ENCODE results near the gene SWAP70.
A peak's percentile ranks its signal among the peaks of the same experiment; 100 is the strongest.

The SWAP70 gene

GRCh38 chr11:9748361-9748970 lies 84.6 kb downstream of the SWAP70 start:
- peak in 1 of 3 donors; percentile 28 for DNase-seq (ENCODE audit: low read depth in 3 of 3, low spot score in 1 of 3)

GRCh38 chr11:9750551-9750950 lies 86.7 kb downstream of the SWAP70 start:
- DNase-seq (ENCODE audit: low read depth in 3 of 3, low spot score in 1 of 3) = no peak

GRCh38 chr11:9752091-9752490 lies 88.2 kb downstream of the SWAP70 start:
- DNase-seq (ENCODE audit: low read depth in 3 of 3, low spot score in 1 of 3) = no peak

GRCh38 chr11:9753021-9753420 lies 89.1 kb downstream of the SWAP70 start:
- DNase-seq (ENCODE audit: low read depth in 3 of 3, low spot score in 1 of 3) = no peak

- DNase-seq (ENCODE audit: low read depth in 3 of 3, low spot score in 1 of 3) = no peak
These were observed 90.2 kb downstream of the SWAP70 start for GRCh38 chr11:9754010-9754471.

- no peak for DNase-seq (ENCODE audit: low read depth in 3 of 3, low spot score in 1 of 3)
These were observed 91.8 kb downstream of the SWAP70 start for GRCh38 chr11:9755561-9756185.

GRCh38 chr11:9756461-9756860 lies 92.6 kb downstream of the SWAP70 start:
- DNase-seq (ENCODE audit: low read depth in 3 of 3, low spot score in 1 of 3) = no peak

- DNase-seq (ENCODE audit: low read depth in 3 of 3, low spot score in 1 of 3) = no peak
These were observed 93.0 kb downstream of the SWAP70 start for GRCh38 chr11:9756878-9757277.

GRCh38 chr11:9757809-9758636 lies 94.1 kb downstream of the SWAP70 start:
- peak; percentile 85 to 94 (median 85) for DNase-seq (ENCODE audit: low read depth in 3 of 3, low spot score in 1 of 3)

GRCh38 chr11:9758637-9759518 lies 95.0 kb downstream of the SWAP70 start:
- DNase-seq (ENCODE audit: low read depth in 3 of 3, low spot score in 1 of 3) = peak in 1 of 3 donors; percentile 48

GRCh38 chr11:9759519-9760192 lies 95.8 kb downstream of the SWAP70 start:
- DNase-seq (ENCODE audit: low read depth in 3 of 3, low spot score in 1 of 3) = peak; percentile 80 to 84 (median 82)

- DNase-seq (ENCODE audit: low read depth in 3 of 3, low spot score in 1 of 3) = no peak
These were observed 96.3 kb downstream of the SWAP70 start for GRCh38 chr11:9760193-9760575.

GRCh38 chr11:9761441-9761945 lies 97.6 kb downstream of the SWAP70 start:
- DNase-seq (ENCODE audit: low read depth in 3 of 3, low spot score in 1 of 3) = no peak

GRCh38 chr11:9762531-9762930 lies 98.7 kb downstream of the SWAP70 start:
- DNase-seq (ENCODE audit: low read depth in 3 of 3, low spot score in 1 of 3) = no peak

- no peak for DNase-seq (ENCODE audit: low read depth in 3 of 3, low spot score in 1 of 3)
These were observed 99.4 kb downstream of the SWAP70 start for GRCh38 chr11:9763301-9763700.

- DNase-seq (ENCODE audit: low read depth in 3 of 3, low spot score in 1 of 3) = no peak
These were observed 101.6 kb downstream of the SWAP70 start for GRCh38 chr11:9765320-9766101.

GRCh38 chr11:9769621-9770020 lies 105.7 kb downstream of the SWAP70 start:
- DNase-seq (ENCODE audit: low read depth in 3 of 3, low spot score in 1 of 3) = no peak

GRCh38 chr11:9771071-9771511 lies 107.2 kb downstream of the SWAP70 start:
- no peak for DNase-seq (ENCODE audit: low read depth in 3 of 3, low spot score in 1 of 3)

GRCh38 chr11:9772218-9772617 lies 108.3 kb downstream of the SWAP70 start:
- no peak for DNase-seq (ENCODE audit: low read depth in 3 of 3, low spot score in 1 of 3)

Measured in stimulated activated CD4-positive, alpha-beta T cell treated with anti-CD3 and anti-CD28 coated beads, TNF-alpha, amount 100 ng/mL, for 1 hour (primary cell).